DND-41 (cell line): ENCODE measurements around the gene CHORDC1.
"Not testable (repeated sequence)": the region's sequence is repeated elsewhere in the genome, so short reads cannot be mapped to it uniquely, and the experiment has no call there.

Experiments
- ATAC-seq: fragments of 200-7000 bp; cut with Tn5 transposase; 3 replicates; pipeline ENCODE4 v1.9.1; 2021; ENCODE audit warnings: low read depth; ENCODE audit not compliant: insufficient read depth
- DNase-seq: peaks from one replicate; pipeline ENCODE4 v3.0.0-alpha.2; 2020
- H2AFZ ChIP-seq: 2 replicates; pipeline ENCODE4 v1.6.0; 2012; ENCODE audit warnings: low read depth, low read length
- H3K27ac ChIP-seq: 2 replicates; pipeline ENCODE4 v1.5.1; 2012; ENCODE audit warnings: low read length, inconsistent platforms
- H3K27me3 ChIP-seq: fragments of 200-600 bp; sonication (generic); 2 replicates; pipeline ENCODE4 v1.6.0; 2012; ENCODE audit warnings: low read length, mild to moderate bottlenecking, inconsistent platforms; ENCODE audit not compliant: insufficient read depth, poor library complexity
- H3K36me3 ChIP-seq: 2 replicates; pipeline ENCODE4 v1.5.1; 2012; ENCODE audit warnings: low read length, inconsistent platforms; ENCODE audit not compliant: insufficient read depth
- H3K4me1 ChIP-seq: 2 replicates; pipeline ENCODE4 v1.5.1; 2012; ENCODE audit warnings: mild to moderate bottlenecking, low read length; ENCODE audit not compliant: insufficient read depth
- H3K4me2 ChIP-seq: 2 replicates; pipeline ENCODE4 v1.6.0; 2012; ENCODE audit warnings: mild to moderate bottlenecking, moderate library complexity, low read length, inconsistent platforms; ENCODE audit not compliant: insufficient read depth
- H3K4me3 ChIP-seq, 2 experiments: fragments of 200-600 bp in 1 of 2; shearing (Covaris generic) in 1 of 2; 2 replicates each; pipeline ENCODE4 v1.5.1; 2012 to 2016; ENCODE audit warnings: inconsistent platforms in 2 of 2, low read length in 2 of 2, mild to moderate bottlenecking in 2 of 2, low read depth in 1 of 2, moderate library complexity in 1 of 2
- H3K79me2 ChIP-seq: 2 replicates; pipeline ENCODE4 v1.6.0; 2012; ENCODE audit warnings: low read length, inconsistent platforms; ENCODE audit not compliant: insufficient read depth
- H3K9ac ChIP-seq: 2 replicates; pipeline ENCODE4 v1.6.0; 2012; ENCODE audit warnings: low read depth, mild to moderate bottlenecking, inconsistent platforms, low read length, moderate library complexity
- H3K9me3 ChIP-seq: 2 replicates; pipeline ENCODE4 v1.5.1; 2012; ENCODE audit warnings: low read length, moderate library complexity, mild to moderate bottlenecking, inconsistent platforms; ENCODE audit not compliant: insufficient read depth, severe bottlenecking
- H4K20me1 ChIP-seq: 2 replicates; pipeline ENCODE4 v1.6.0; 2012; ENCODE audit warnings: low read length; ENCODE audit not compliant: insufficient read depth
- CTCF ChIP-seq: IDR thresholded peaks from 2 replicates; pipeline ENCODE4 v1.5.1; 2012; ENCODE audit warnings: borderline replicate concordance, low read length, moderate library complexity, mild to moderate bottlenecking; ENCODE audit not compliant: poor library complexity, severe bottlenecking; ENCODE audit errors: extremely low read depth
- EZH2 ChIP-seq: IDR thresholded peaks from 3 replicates; pipeline ENCODE4 v1.6.1; 2012; ENCODE audit warnings: borderline replicate concordance, low read depth, mild to moderate bottlenecking, moderate library complexity, low read length, inconsistent platforms; ENCODE audit not compliant: severe bottlenecking

CHORDC1 gene

GRCh38 chr11:90246468-90246867, 23.6 kb upstream of the CHORDC1 start:
- TF ChIP-seq EZH2 (no peak), CTCF (no peak)
- no peak for ATAC-seq

GRCh38 chr11:90243534-90243933, 20.7 kb upstream of the CHORDC1 start:
- no peaks in the 10 kb centered on the region for H3K79me2 ChIP-seq
- DNase-seq (no peak), ATAC-seq (no peak)
- no peaks in the 10 kb centered on the region for H3K9me3 ChIP-seq
- H3K9ac ChIP-seq = no peak overlapping the region
- TF ChIP-seq CTCF = no peak
- no peak for TF ChIP-seq EZH2
- H3K4me3 ChIP-seq = no peak overlapping the region
- H3K36me3 ChIP-seq = no peaks in the 10 kb centered on the region
- H3K4me2 ChIP-seq = no peak overlapping the region
- no peaks in the 10 kb centered on the region for H3K4me1 ChIP-seq
- H2AFZ ChIP-seq = no peak overlapping the region
- no peaks in the 10 kb centered on the region for H4K20me1 ChIP-seq
- no peak overlapping the region for H3K27ac ChIP-seq
- H3K27me3 ChIP-seq = no peaks in the 10 kb centered on the region

More at GRCh38 chr11:90246468-90246867, 23.6 kb upstream of the CHORDC1 start:
- no peak overlapping the region for H3K27ac ChIP-seq
- H3K9ac ChIP-seq = no peak overlapping the region
- H3K4me2 ChIP-seq = no peak overlapping the region
- no peak for DNase-seq
- H3K79me2 ChIP-seq = no peaks in the 10 kb centered on the region
- H2AFZ ChIP-seq = no peak overlapping the region
- H3K4me3 ChIP-seq = no peak overlapping the region
- no peaks in the 10 kb centered on the region for H3K27me3 ChIP-seq
- no peaks in the 10 kb centered on the region for H3K4me1 ChIP-seq
- no peaks in the 10 kb centered on the region for H3K36me3 ChIP-seq
- H3K9me3 ChIP-seq = no peaks in the 10 kb centered on the region
- H4K20me1 ChIP-seq = no peaks in the 10 kb centered on the region

GRCh38 chr11:90242894-90243416, 20.1 kb upstream of the CHORDC1 start:
- TF ChIP-seq CTCF (no peak), EZH2 (no peak)
- H3K9me3 ChIP-seq = no peaks in the 10 kb centered on the region
- no peak overlapping the region for H3K9ac ChIP-seq
- H4K20me1 ChIP-seq = no peaks in the 10 kb centered on the region
- H3K36me3 ChIP-seq = no peaks in the 10 kb centered on the region
- no peak overlapping the region for H3K4me2 ChIP-seq
- no peaks in the 10 kb centered on the region for H3K27me3 ChIP-seq
- H3K79me2 ChIP-seq = no peaks in the 10 kb centered on the region
- DNase-seq (no peak), ATAC-seq (no peak)
- no peak overlapping the region for H2AFZ ChIP-seq
- no peak overlapping the region for H3K4me3 ChIP-seq
- no peaks in the 10 kb centered on the region for H3K4me1 ChIP-seq
- no peak overlapping the region for H3K27ac ChIP-seq

- H3K4me3 ChIP-seq = no peak overlapping the region
- H2AFZ ChIP-seq = no peak overlapping the region
- no peak for TF ChIP-seq EZH2
- no peak for TF ChIP-seq CTCF
- H3K4me2 ChIP-seq = no peak overlapping the region
- H3K36me3 ChIP-seq = no peaks in the 10 kb centered on the region
- no peaks in the 10 kb centered on the region for H4K20me1 ChIP-seq
- no peak for ATAC-seq
- DNase-seq = no peak
- no peaks in the 10 kb centered on the region for H3K4me1 ChIP-seq
- no peaks in the 10 kb centered on the region for H3K9me3 ChIP-seq
- H3K27me3 ChIP-seq = no peaks in the 10 kb centered on the region
- H3K27ac ChIP-seq = no peak overlapping the region
- no peak overlapping the region for H3K9ac ChIP-seq
- H3K79me2 ChIP-seq = no peaks in the 10 kb centered on the region
Observed at GRCh38 chr11:90241414-90241813, 18.6 kb upstream of the CHORDC1 start.

- not testable (repeated sequence) for H2AFZ ChIP-seq, H3K79me2 ChIP-seq, H3K4me2 ChIP-seq, H3K4me1 ChIP-seq, H3K36me3 ChIP-seq, H3K4me3 ChIP-seq, H3K27ac ChIP-seq, DNase-seq, H4K20me1 ChIP-seq, H3K27me3 ChIP-seq, H3K9ac ChIP-seq, ATAC-seq, H3K9me3 ChIP-seq
Observed at GRCh38 chr11:90239967-90240636, 17.3 kb upstream of the CHORDC1 start.
